T-helper 2 cell treated with Interferon-gamma antibody and Interleukin-4, amounts not matched to agents 5 μg/mL and 100 μg/mL, for 36 hours (primary cell): ENCODE results near the gene BGLAP.
A peak's percentile ranks its signal among the peaks of the same experiment; 100 is the strongest.

Experiments used
- DNase-seq: peaks from one replicate; pipeline ENCODE4 v3.0.0; 2021; ENCODE audit warnings: low spot score
- H3K27ac Mint-ChIP-seq: one replicate; pipeline ENCODE4 v1.8.0; 2021; ENCODE audit warnings: mild to moderate bottlenecking, mixed read lengths
- H3K27me3 Mint-ChIP-seq: one replicate; pipeline ENCODE4 v1.8.0; 2021; ENCODE audit warnings: low read depth, mixed read lengths
- H3K36me3 Mint-ChIP-seq: one replicate; pipeline ENCODE4 v1.8.0; 2021; ENCODE audit warnings: low read depth, mixed read lengths
- H3K4me1 Mint-ChIP-seq: one replicate; pipeline ENCODE4 v1.8.0; 2021; ENCODE audit warnings: low read depth, mixed read lengths
- H3K4me3 Mint-ChIP-seq: one replicate; pipeline ENCODE4 v1.8.0; 2022; ENCODE audit warnings: mild to moderate bottlenecking, moderate library complexity, mixed read lengths
- H3K9me3 Mint-ChIP-seq: one replicate; pipeline ENCODE4 v1.8.0; 2021; ENCODE audit warnings: mixed read lengths

Gene BGLAP

GRCh38 chr1:156241926-156242325 is at the start of gene BGLAP:
BGLAP (plus strand) TSS chr1:156242184; CDS start chr1:156242232, 48 bp downstream.
- no peaks in the 10 kb centered on the region for H3K9me3 Mint-ChIP-seq
- peaks cover 17% of the 10 kb centered on the region for H3K36me3 Mint-ChIP-seq
- no peaks in the 10 kb centered on the region for H3K27me3 Mint-ChIP-seq
- no peak for DNase-seq
- H3K27ac Mint-ChIP-seq, result no peak within 1 kb of the TSS
- no peak within 1 kb of the TSS for H3K4me3 Mint-ChIP-seq
- peaks cover 15% of the 10 kb centered on the region for H3K4me1 Mint-ChIP-seq

- Mint-ChIP-seq H3K27ac (peak overlapping the region; percentile 87), H3K36me3 (peaks cover 19% of the 10 kb centered on the region), H3K4me1 (peaks cover 33% of the 10 kb centered on the region), H3K9me3 (no peaks in the 10 kb centered on the region), H3K27me3 (no peaks in the 10 kb centered on the region), H3K4me3 (peak overlapping the region; percentile 100)
- no peak for DNase-seq
Measured at GRCh38 chr1:156193208-156193487, 48.8 kb upstream of the BGLAP start.

GRCh38 chr1:156193488-156194299 is 48.3 kb upstream of the BGLAP start, which contains the start of gene SLC25A44:
SLC25A44 (plus strand) TSS chr1:156194104; CDS start chr1:156199848, 5,744 bp downstream.
- Mint-ChIP-seq H3K36me3 (peaks cover 22% of the 10 kb centered on the region), H3K9me3 (no peaks in the 10 kb centered on the region), H3K4me3 (peak within 1 kb of the TSS; percentile 100), H3K27ac (peak within 1 kb of the TSS; percentile 87), H3K4me1 (peaks cover 38% of the 10 kb centered on the region), H3K27me3 (no peaks in the 10 kb centered on the region)
- DNase-seq, result peak; percentile 98

- Mint-ChIP-seq H3K27ac (peak overlapping the region; percentile 87), H3K9me3 (no peaks in the 10 kb centered on the region), H3K4me1 (peaks cover 43% of the 10 kb centered on the region), H3K27me3 (no peaks in the 10 kb centered on the region), H3K4me3 (peak overlapping the region; percentile 100), H3K36me3 (peaks cover 28% of the 10 kb centered on the region)
- DNase-seq, result no peak
Measured at GRCh38 chr1:156194300-156194652, 47.7 kb upstream of the BGLAP start.

GRCh38 chr1:156195853-156196252 is 46.1 kb upstream of the BGLAP start:
- DNase-seq, result no peak
- H3K36me3 Mint-ChIP-seq, result peaks cover 41% of the 10 kb centered on the region
- H3K4me3 Mint-ChIP-seq, result peak overlapping the region; percentile 59
- H3K27ac Mint-ChIP-seq, result peak overlapping the region; percentile 70
- H3K27me3 Mint-ChIP-seq, result no peaks in the 10 kb centered on the region
- peaks cover 57% of the 10 kb centered on the region for H3K4me1 Mint-ChIP-seq
- no peaks in the 10 kb centered on the region for H3K9me3 Mint-ChIP-seq

GRCh38 chr1:156196445-156196844 is 45.5 kb upstream of the BGLAP start:
- Mint-ChIP-seq H3K9me3 (no peaks in the 10 kb centered on the region), H3K4me3 (peak overlapping the region; percentile 59), H3K27me3 (no peaks in the 10 kb centered on the region), H3K4me1 (peaks cover 57% of the 10 kb centered on the region), H3K27ac (no peak overlapping the region), H3K36me3 (peaks cover 41% of the 10 kb centered on the region)
- no peak for DNase-seq

- H3K36me3 Mint-ChIP-seq, result peaks cover 40% of the 10 kb centered on the region
- H3K4me3 Mint-ChIP-seq, result peak overlapping the region; percentile 62
Measured at GRCh38 chr1:156198831-156199349, 43.1 kb upstream of the BGLAP start.

GRCh38 chr1:156200044-156200443 is 41.9 kb upstream of the BGLAP start:
- no peak for DNase-seq
- H3K4me1 Mint-ChIP-seq, result peaks cover 49% of the 10 kb centered on the region
- H3K9me3 Mint-ChIP-seq, result no peaks in the 10 kb centered on the region
- peak overlapping the region; percentile 39 for H3K4me3 Mint-ChIP-seq
- H3K27ac Mint-ChIP-seq, result peak overlapping the region; percentile 82
- no peaks in the 10 kb centered on the region for H3K27me3 Mint-ChIP-seq
- peaks cover 34% of the 10 kb centered on the region for H3K36me3 Mint-ChIP-seq

More at GRCh38 chr1:156198831-156199349, 43.1 kb upstream of the BGLAP start:
- peak overlapping the region; percentile 82 for H3K27ac Mint-ChIP-seq
- DNase-seq, result peak; percentile 57
- H3K4me1 Mint-ChIP-seq, result peaks cover 49% of the 10 kb centered on the region
- no peaks in the 10 kb centered on the region for H3K9me3 Mint-ChIP-seq
- H3K27me3 Mint-ChIP-seq, result no peaks in the 10 kb centered on the region

GRCh38 chr1:156203331-156203730 is 38.7 kb upstream of the BGLAP start:
- no peak overlapping the region for H3K4me3 Mint-ChIP-seq
- DNase-seq, result no peak
- H3K27ac Mint-ChIP-seq, result no peak overlapping the region
- peaks cover 40% of the 10 kb centered on the region for H3K36me3 Mint-ChIP-seq
- H3K27me3 Mint-ChIP-seq, result no peaks in the 10 kb centered on the region
- peaks cover 27% of the 10 kb centered on the region for H3K4me1 Mint-ChIP-seq
- no peaks in the 10 kb centered on the region for H3K9me3 Mint-ChIP-seq

GRCh38 chr1:156204686-156205085 is 37.3 kb upstream of the BGLAP start:
- DNase-seq, result no peak
- Mint-ChIP-seq H3K9me3 (no peaks in the 10 kb centered on the region), H3K27me3 (no peaks in the 10 kb centered on the region), H3K27ac (no peak overlapping the region), H3K4me3 (no peak overlapping the region), H3K36me3 (peaks cover 41% of the 10 kb centered on the region), H3K4me1 (peaks cover 14% of the 10 kb centered on the region)

- Mint-ChIP-seq H3K4me1 (peaks cover 23% of the 10 kb centered on the region), H3K36me3 (peaks cover 59% of the 10 kb centered on the region), H3K27ac (peak overlapping the region; percentile 99), H3K27me3 (no peaks in the 10 kb centered on the region), H3K4me3 (no peak overlapping the region), H3K9me3 (no peaks in the 10 kb centered on the region)
- no peak for DNase-seq
Measured at GRCh38 chr1:156211243-156211642, 30.7 kb upstream of the BGLAP start.

- H3K4me3 Mint-ChIP-seq, result peak overlapping the region; percentile 97
- no peaks in the 10 kb centered on the region for H3K9me3 Mint-ChIP-seq
- peaks cover 56% of the 10 kb centered on the region for H3K36me3 Mint-ChIP-seq
- DNase-seq, result no peak
- peak overlapping the region; percentile 99 for H3K27ac Mint-ChIP-seq
- no peaks in the 10 kb centered on the region for H3K27me3 Mint-ChIP-seq
- peaks cover 24% of the 10 kb centered on the region for H3K4me1 Mint-ChIP-seq
Measured at GRCh38 chr1:156212130-156212529, 29.9 kb upstream of the BGLAP start.

- peak; percentile 96 for DNase-seq
- peak within 1 kb of the TSS; percentile 99 for H3K27ac Mint-ChIP-seq
- peak within 1 kb of the TSS; percentile 97 for H3K4me3 Mint-ChIP-seq
- no peaks in the 10 kb centered on the region for H3K27me3 Mint-ChIP-seq
- H3K9me3 Mint-ChIP-seq, result no peaks in the 10 kb centered on the region
- peaks cover 52% of the 10 kb centered on the region for H3K36me3 Mint-ChIP-seq
- H3K4me1 Mint-ChIP-seq, result peaks cover 33% of the 10 kb centered on the region
Measured at GRCh38 chr1:156212833-156213643, 28.9 kb upstream of the BGLAP start, which contains the start of gene PMF1. PMF1 (plus strand) TSS chr1:156213007; CDS start chr1:156213016, 9 bp downstream.

- H3K27ac Mint-ChIP-seq, result peak overlapping the region; percentile 99
- no peaks in the 10 kb centered on the region for H3K27me3 Mint-ChIP-seq
- peaks cover 37% of the 10 kb centered on the region for H3K4me1 Mint-ChIP-seq
- no peaks in the 10 kb centered on the region for H3K9me3 Mint-ChIP-seq
- DNase-seq, result no peak
- peaks cover 52% of the 10 kb centered on the region for H3K36me3 Mint-ChIP-seq
- peak overlapping the region; percentile 97 for H3K4me3 Mint-ChIP-seq
Measured at GRCh38 chr1:156213644-156213966, 28.4 kb upstream of the BGLAP start.
